Adrenal gland (tissue), 5 donors: ENCODE data around the gene YARS1.

Experiments
- POLR2A ChIP-seq, 2 donors: fragments of 450-650 bp; IDR thresholded peaks; one replicate each; pipeline ENCODE4 v1.6.1; 2017; ENCODE audit warnings: antibody characterized with exemption in 2 of 2, mild to moderate bottlenecking in 2 of 2, moderate library complexity in 1 of 2
- TF ChIP-seq, protein P1 (sequence below), 6 experiments: fragments of 450-650 bp in 4 of 6; fragments of 200-600 bp in 2 of 6; sonication (generic) in 1 of 6; IDR thresholded peaks; 1 replicate in 5 of 6; 2 replicates in 1 of 6; pipeline versions ENCODE4 v1.5.1 to v1.8.0; 2016 to 2021; ENCODE audit warnings: antibody characterized with exemption in 6 of 6, mild to moderate bottlenecking in 2 of 6, moderate library complexity in 1 of 6
- donor health status: DM: no; HTN: no; CAD: no.

GRCh38 chr1:32725615-32725982 is 91.6 kb downstream of the YARS1 start:
- TF ChIP-seq, protein P1, sequence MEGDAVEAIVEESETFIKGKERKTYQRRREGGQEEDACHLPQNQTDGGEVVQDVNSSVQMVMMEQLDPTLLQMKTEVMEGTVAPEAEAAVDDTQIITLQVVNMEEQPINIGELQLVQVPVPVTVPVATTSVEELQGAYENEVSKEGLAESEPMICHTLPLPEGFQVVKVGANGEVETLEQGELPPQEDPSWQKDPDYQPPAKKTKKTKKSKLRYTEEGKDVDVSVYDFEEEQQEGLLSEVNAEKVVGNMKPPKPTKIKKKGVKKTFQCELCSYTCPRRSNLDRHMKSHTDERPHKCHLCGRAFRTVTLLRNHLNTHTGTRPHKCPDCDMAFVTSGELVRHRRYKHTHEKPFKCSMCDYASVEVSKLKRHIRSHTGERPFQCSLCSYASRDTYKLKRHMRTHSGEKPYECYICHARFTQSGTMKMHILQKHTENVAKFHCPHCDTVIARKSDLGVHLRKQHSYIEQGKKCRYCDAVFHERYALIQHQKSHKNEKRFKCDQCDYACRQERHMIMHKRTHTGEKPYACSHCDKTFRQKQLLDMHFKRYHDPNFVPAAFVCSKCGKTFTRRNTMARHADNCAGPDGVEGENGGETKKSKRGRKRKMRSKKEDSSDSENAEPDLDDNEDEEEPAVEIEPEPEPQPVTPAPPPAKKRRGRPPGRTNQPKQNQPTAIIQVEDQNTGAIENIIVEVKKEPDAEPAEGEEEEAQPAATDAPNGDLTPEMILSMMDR (IDR thresholded peaks at IDR 0.05): no peak
- TF ChIP-seq POLR2A (IDR thresholded peaks at IDR 0.05): no peak
